Fibroblast of mammary gland (primary cell): ENCODE data around the gene AIF1.
A peak's percentile ranks its signal among the peaks of the same experiment; 100 is the strongest.

Experiments used
- DNase-seq: peaks from one replicate; pipeline ENCODE4 v3.0.0-alpha.2; 2010; ENCODE audit warnings: low read depth
- H3K4me3 ChIP-seq: 2 replicates; pipeline ENCODE4 v1.5.1; 2011; ENCODE audit warnings: low read depth, mild to moderate bottlenecking, low read length, moderate library complexity; ENCODE audit not compliant: control insufficient read depth
- CTCF ChIP-seq: conservative IDR thresholded peaks from 2 replicates; pipeline ENCODE4 v1.5.1; 2011; ENCODE audit warnings: low read depth, low read length, inconsistent platforms; ENCODE audit not compliant: control insufficient read depth, insufficient read depth

The AIF1 gene

DNA sequence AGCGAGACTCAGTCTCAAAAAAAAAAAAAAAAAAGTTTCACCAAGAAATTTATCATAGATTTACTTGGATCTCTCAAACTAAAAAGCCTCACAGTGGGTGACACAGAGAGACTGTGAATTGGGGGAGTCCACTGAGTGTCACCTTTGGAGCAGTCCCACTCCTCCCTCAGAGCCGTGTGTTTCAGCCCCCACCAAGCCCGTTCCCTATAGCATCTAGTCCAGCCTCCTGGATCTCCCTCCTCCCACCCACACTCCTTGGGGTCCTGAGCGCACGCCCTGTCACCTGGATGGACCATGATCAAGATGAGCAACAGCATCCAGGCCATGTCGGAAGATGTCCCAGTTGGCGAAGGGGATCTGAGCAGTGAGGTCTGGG is 22.6 kb upstream of the AIF1 start:
- no peak for TF ChIP-seq CTCF
- no peak for DNase-seq
- H3K4me3 ChIP-seq, result no peak overlapping the region

- peak; percentile 50 for TF ChIP-seq CTCF
- DNase-seq, result peak; percentile 38
- no peak overlapping the region for H3K4me3 ChIP-seq
Observed at GRCh38 chr6:31597006-31597405, 18.0 kb upstream of the AIF1 start.

GRCh38 chr6:31607317-31607716 is 7.7 kb upstream of the AIF1 start:
- H3K4me3 ChIP-seq, result no peak overlapping the region
- no peak for TF ChIP-seq CTCF
- no peak for DNase-seq

DNA sequence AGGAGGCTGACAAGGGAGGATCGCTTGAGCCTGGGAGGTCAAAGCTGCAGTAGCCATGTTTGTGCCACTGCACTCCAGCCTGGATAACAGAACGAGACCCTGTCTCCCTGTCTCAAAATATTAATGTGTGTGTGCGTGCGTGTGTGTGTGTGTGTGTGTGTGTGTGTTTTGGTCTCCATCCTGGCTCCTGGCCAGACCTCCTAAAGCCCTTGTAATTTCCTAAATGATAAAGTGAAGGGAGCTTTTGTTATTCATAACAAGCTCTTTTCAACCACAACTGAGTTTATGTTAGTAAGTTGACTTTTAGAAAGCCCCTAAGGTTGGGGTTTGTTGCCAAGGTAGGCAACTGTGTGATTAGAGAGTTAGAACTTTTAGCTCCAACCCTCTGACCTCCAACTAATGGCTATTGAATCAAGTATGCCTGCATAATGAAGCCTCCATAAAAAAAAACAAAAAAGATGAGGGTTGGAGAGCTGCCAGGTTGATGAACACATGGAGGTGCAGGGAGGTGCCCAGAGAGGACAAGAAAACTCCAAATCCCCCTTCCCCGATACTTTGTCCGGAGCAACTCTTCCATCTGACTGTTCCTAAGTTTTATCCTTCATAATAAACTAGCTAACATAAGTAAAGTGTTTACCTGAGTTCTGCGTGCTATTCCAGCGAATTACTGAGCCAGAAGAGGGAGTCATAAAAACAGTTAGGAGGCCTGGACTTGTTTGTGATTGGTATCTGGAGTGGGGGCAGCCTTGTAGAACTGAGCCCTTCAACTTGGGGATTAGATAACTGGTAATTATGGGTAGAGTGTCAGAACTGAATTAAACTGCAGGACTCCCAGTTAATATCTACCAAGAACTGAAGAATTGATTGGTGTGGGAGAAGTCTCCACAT is 5.3 kb upstream of the AIF1 start:
- DNase-seq, result no peak
- no peak for TF ChIP-seq CTCF
- H3K4me3 ChIP-seq, result no peak overlapping the region

DNA sequence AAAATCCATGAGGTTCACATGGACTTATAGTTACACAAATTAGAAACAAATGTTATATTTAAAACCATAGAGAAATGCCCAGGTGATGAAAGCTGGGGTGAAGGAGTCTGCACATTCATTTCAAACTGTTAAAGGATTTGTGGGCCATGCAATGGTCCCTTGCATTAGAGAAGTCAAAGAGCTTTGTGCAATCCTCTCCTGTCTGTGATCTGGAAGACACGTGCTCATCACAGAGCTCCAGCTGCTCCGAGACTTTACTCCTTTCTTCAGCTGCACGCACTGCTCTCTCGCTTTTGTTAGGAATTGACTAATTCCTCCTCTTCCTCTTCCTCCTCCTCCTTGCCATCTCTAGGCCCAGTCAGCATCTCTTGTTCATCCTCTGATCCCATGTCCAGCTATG is 4.1 kb upstream of the AIF1 start:
- H3K4me3 ChIP-seq, result no peak overlapping the region
- TF ChIP-seq CTCF, result no peak
- DNase-seq, result peak; percentile 38

DNA sequence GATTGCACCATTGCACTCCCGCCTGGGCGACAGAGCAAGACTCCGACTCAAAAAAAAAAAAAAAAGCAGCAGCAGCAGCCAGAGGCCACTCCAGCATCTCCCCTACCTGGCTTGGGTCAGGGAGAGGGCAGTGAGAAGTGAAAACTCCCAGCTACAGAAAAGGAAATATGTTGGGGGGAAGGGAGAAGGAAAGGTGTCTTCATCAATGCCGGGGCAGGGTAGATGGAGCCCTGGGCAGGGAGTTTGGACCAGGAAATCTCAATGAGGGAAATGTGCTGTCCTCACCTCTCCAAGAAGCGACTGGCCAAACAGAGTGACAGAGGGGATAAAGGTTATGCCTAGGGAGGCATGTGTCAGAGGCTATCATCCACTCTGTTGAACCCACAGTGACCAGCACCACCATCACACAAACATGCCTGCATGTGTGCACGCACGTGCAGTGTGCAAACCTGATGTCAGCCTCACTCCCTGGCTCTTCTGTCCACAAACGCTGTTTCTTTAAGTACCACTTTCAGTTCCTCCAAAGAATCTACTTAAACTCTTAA is 887 bp upstream of the AIF1 start:
- TF ChIP-seq CTCF, result no peak
- DNase-seq, result no peak
- no peak overlapping the region for H3K4me3 ChIP-seq
